NCI-H1048 (cell line): ENCODE data around the gene DNASE1L2.

ENCODE experiments used
- DNase-seq: peaks from one replicate; lab custom pipeline; 2025; lab: John Stamatoyannopoulos, UW

DNASE1L2 gene

GRCh38 chr16:2270588-2271470 lies 34.6 kb downstream of the DNASE1L2 start:
- no peak for DNase-seq

- DNase-seq = no peak
Observed at GRCh38 chr16:2271848-2272461, 35.7 kb downstream of the DNASE1L2 start.

DNA sequence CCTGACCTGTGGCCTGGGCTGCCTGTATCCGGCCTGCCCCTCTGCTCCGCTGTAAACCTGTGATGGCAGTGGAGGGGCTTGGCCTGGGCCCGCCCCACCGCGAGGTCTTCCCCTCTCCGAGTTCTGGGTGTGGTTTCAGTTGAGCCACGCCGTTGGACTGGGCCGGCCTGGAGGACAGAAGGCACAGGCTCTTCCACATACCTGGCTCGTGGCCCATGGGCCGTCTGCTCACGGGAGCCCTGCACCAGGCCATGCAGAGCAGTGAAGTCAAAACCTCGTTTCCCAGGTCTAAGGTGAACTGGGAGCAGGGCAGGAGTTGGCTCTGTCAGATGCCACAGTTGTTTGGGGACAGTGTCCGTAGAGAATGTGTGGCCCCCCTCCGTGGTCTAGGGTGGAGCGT lies 37.2 kb downstream of the DNASE1L2 start:
- no peak for DNase-seq

- no peak for DNase-seq
Observed at GRCh38 chr16:2273931-2274330, 37.7 kb downstream of the DNASE1L2 start.

DNA sequence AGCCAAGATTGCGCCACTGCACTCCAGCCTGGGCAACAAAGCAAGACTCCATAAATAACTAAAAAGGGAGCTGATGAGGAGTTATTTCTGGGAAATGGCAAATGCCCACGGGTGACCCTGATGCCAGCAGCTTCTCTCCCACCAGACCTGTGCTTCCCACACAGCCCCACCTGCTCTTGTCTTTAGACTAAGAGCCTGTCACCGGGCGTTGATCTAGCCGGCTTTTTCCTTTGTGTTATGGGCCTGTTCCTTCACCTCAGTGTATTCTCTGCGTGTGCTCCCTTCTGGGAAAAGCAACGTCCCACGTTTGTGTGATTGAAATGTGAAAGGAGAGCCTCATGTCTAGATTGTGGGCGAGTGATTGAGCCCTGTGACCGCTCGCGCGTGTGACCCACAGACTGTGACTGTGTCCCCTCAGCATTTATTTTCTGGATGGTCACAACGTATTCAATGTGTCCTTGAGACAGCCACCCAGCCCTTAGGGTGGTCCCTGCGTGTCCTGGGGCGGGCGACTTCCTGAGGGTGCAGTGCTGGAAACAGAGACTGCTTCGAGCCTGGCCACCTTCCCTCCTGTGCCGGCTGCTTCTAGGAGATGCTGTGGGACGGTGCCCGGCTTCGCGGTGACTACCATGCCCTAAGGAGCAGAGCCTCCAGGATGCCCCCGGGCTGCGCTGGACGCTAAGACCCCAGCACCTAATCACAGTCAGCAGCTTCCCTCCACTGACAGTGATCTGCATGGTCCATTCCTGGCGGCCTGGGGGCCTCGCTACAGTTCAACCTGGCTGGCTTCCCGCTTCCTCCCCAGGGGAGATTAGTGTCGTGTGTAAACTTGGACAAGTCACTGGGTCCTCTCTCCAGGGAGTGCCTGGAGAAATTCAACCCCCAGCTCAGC lies 39.5 kb downstream of the DNASE1L2 start:
- no peak for DNase-seq

- no peak for DNase-seq
Observed at GRCh38 chr16:2276368-2277195, 40.3 kb downstream of the DNASE1L2 start.

- DNase-seq = no peak
Observed at GRCh38 chr16:2277466-2278271, 41.4 kb downstream of the DNASE1L2 start.

DNA sequence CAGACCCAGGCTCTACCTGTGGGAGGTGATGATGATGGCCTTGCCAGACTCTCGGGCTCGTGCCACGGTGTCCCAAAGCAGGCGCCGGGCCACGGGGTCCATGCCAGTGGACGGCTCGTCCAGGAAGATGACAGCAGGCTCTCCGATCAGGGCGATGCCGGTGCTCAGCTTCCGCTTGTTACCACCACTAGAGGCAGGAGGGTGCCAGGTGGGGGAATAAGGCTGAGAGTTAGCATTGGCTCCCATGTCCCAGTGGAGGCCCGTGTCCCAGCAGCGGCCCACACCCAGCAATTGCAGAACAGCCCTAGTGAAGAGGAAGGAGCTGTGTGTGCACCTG lies 42.0 kb downstream of the DNASE1L2 start:
- no peak for DNase-seq

DNA sequence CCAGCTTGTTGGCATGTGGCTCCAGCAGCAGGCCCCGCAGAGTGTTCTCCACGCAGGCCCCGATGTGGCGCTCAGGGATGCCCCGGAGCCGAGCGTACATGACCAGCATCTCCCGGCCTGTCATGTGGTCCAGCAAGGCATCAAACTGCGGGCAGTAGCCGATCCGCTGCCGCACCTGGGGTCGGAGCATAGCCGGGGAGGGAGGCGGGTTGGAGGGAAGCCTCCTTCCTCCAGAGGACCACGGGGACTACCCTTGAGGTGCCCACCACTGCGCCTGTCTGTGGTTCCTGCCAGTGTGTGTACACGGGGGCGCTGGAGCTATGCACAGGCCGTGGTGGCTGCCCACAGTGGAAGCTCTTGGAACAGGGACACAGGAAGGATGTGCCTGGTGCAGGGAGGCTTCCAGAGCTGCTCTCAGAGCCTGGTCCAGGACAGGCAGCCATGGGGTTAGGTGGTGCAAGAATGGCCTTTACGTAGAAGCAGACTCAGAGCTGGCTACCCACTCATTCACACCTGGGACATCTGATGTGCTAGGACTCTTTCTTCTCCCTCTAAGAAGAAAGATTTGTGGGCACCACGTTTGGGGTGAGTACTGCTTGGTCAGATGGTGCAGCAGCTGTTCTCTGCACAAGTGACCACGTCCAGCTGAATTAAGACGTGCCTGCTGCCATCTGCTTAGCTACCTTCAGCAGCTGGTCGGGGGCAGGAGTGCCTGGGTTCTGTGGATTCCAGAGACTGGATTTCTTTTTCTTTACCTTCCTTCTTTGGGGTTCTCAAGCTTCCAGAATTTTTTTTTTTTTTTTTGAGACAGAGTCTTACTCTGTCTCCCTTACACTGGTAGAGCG lies 42.9 kb downstream of the DNASE1L2 start:
- DNase-seq = no peak

DNA sequence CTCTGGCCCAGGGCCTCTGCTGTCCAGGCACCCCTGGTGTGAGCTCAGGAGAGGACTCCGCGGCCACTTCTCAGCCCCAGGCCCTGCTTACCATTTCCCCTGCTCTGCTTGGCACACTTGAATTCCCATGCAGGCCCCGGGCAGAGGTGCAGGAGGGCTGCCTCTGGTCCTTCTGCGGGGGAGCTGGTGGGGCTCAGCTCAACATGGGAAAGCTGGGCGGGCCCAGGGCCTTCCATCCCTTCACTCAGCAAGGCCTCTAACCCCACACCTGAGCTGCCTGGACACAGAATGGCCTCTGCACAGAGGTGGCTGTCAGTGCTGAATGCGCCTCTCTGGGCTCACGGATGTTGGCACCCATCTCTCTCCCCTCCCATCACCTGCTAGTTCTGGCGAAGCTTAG lies 44.2 kb downstream of the DNASE1L2 start:
- DNase-seq = no peak

DNA sequence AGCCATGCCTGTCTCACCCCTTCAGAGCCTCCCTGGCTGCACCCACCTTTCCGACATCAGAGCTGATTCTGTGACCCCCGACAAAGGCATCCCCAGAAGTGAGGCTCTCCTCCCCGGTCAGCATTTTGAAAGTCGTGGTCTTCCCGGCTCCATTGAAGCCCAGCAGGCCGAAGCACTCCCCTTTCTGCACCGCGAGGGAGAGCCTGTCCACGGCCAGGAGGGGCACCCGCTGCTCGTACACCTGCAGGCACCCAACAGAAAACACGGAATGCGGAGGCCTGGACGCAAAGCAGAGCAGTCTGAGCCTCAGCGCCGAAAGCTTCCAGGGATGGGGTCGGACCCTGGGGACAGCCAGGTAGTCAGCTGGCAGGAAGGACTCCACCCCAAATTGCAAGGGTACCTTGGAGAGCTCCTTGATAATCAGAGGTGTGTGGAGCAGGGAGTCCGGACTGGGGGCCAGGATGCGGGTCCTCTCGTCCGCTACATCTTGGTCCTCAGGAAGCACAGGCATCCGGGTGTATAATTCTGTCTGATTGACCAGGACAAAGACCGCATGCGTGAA lies 44.8 kb downstream of the DNASE1L2 start:
- DNase-seq = no peak

- no peak for DNase-seq
Observed at GRCh38 chr16:2282262-2282661, 46.0 kb downstream of the DNASE1L2 start.

DNA sequence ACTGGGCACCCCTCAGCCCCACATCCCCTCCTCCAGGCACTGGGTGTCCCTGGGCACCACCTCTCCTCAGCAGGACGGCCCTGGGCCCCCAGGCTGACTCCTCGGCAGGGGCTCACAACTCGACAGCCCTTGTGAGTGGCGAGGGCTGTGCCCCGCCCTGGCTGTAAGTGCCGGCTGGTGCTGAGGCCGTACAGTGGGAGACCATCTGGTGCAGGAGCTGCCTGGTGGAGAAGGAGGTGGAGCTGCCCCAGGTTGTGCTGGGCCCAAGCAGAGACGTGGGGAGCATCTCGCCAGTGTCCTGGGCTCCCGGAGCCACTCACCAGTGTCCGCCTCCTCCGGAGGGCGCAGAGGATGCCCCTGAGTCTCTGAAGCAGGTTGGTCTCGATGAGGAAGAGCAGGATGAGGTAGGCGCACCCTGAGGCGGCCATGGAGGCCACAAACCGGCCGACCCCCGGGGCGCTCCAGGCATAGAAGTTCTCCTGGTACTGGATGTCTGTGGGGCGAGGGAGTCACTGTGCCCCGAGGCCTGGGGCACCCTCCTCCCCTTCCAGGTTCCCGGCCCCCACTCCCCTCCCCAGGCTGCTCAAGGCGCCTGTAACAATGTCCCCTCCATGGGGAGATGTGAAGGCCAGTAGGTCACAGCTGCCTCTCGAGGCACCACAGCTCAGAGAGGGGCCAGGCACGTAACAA lies 46.8 kb downstream of the DNASE1L2 start:
- no peak for DNase-seq

GRCh38 chr16:2284001-2284770 lies 47.9 kb downstream of the DNASE1L2 start:
- DNase-seq = no peak

DNA sequence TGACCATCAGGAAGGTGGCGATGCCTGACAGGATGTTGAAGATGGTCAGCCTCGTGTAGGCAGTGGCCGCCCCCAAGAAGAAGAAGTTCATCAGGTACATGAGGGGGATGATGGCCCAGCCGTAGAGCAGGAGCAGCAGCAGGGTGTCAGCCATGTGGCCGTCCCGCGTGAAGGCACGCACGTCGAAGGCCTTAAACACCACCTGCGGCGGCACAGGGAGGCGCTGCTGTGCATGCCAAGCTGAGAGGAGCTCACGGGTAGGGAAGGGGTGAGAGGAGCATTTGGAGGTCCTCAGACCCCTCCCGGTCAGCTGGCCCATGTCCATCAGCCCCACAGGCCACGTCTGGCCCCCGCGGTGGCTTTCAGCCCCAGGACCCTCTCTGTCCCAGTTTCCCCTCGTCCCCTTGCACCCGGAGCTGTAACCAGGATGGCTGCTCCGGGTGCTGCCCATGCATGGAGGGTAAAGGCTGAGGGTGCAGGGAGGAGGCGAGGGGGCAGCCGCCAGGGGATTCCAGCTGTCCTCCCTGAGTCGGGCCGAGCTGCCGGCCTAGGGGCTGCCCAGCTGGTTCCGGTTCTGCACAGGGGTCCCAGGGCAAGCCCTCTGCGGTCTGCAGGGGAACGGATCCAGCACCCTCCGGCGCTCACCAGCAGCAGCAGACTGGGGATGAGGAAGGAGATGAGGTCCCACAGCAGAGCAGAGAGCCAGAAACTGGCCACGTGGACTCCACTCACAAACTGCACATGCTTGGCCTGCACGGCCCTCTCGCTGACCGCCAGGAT lies 48.7 kb downstream of the DNASE1L2 start:
- DNase-seq = no peak

GRCh38 chr16:2285731-2286191 lies 49.5 kb downstream of the DNASE1L2 start:
- DNase-seq = no peak

DNA sequence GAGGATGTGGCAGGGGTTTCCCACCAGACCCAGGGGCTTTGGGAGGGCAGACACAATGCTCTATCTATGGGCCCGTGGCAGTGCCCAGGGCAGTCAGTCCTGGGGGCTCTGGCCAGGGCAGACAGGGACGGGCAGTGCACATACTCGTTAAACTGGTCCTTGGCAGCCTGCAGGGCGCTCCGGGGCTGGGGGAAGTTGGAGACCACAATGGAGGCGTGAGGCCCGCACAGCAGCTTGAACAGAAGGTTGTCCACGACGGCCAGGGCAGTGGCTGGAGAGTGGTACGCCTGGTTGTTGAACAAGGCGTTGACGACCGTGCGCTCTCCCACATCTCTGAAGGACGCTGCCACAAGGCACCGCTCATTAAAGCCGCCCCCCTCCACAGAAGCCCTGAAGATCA lies 50.3 kb downstream of the DNASE1L2 start:
- no peak for DNase-seq
